ENCODE data around the gene PAOX.
"Not testable (repeated sequence)": the region's sequence is repeated elsewhere in the genome, so short reads cannot be mapped to it uniquely, and the experiment has no call there.

The PAOX gene

GRCh38 chr10:133364645-133365431, 14.2 kb upstream of the PAOX start:
- DNase-seq (ENCODE audit: low read depth), result no peak

GRCh38 chr10:133365461-133366129, 13.5 kb upstream of the PAOX start:
- DNase-seq (ENCODE audit: low read depth), result no peak

GRCh38 chr10:133366130-133366478, 13.0 kb upstream of the PAOX start:
- no peak for DNase-seq (ENCODE audit: low read depth)

GRCh38 chr10:133366751-133367150, 12.3 kb upstream of the PAOX start:
- DNase-seq (ENCODE audit: low read depth), result no peak

GRCh38 chr10:133367461-133367860, 11.6 kb upstream of the PAOX start:
- DNase-seq (ENCODE audit: low read depth), result not testable (repeated sequence)

- no peak for DNase-seq (ENCODE audit: low read depth)
Measured at GRCh38 chr10:133368153-133368552, 10.9 kb upstream of the PAOX start.

GRCh38 chr10:133370030-133370786, 8.9 kb upstream of the PAOX start:
- no peak for DNase-seq (ENCODE audit: low read depth)

- DNase-seq (ENCODE audit: low read depth), result no peak
Measured at GRCh38 chr10:133372507-133372906, 6.6 kb upstream of the PAOX start.

- DNase-seq (ENCODE audit: low read depth), result peak; percentile 83
Measured at GRCh38 chr10:133373174-133374090, 5.6 kb upstream of the PAOX start, which contains the start of gene ECHS1. ECHS1 (minus strand) TSS chr10:133373354; CDS start chr10:133373333, 21 bp downstream.

GRCh38 chr10:133375357-133376115, 3.5 kb upstream of the PAOX start:
- DNase-seq (ENCODE audit: low read depth), result no peak

- DNase-seq (ENCODE audit: low read depth), result not testable (repeated sequence)
Measured at GRCh38 chr10:133376183-133376582, 2.9 kb upstream of the PAOX start.

- no peak for DNase-seq (ENCODE audit: low read depth)
Measured at GRCh38 chr10:133377025-133377817, 1.8 kb upstream of the PAOX start.

- DNase-seq (ENCODE audit: low read depth), result no peak
Measured at GRCh38 chr10:133377818-133378250, 1.2 kb upstream of the PAOX start.

GRCh38 chr10:133378251-133379096, 588 bp upstream of the PAOX start:
- no peak for DNase-seq (ENCODE audit: low read depth)

GRCh38 chr10:133379801-133380666, 972 bp downstream of the PAOX start:
- DNase-seq (ENCODE audit: low read depth), result no peak

- no peak for DNase-seq (ENCODE audit: low read depth)
Measured at GRCh38 chr10:133381036-133381435, 2.0 kb downstream of the PAOX start.

GRCh38 chr10:133383551-133383950, 4.5 kb downstream of the PAOX start:
- no peak for DNase-seq (ENCODE audit: low read depth)

GRCh38 chr10:133384071-133384470, 5.0 kb downstream of the PAOX start:
- no peak for DNase-seq (ENCODE audit: low read depth)
